Globus pallidus (tissue), 1 donor: Measurements from ENCODE around the gene DNAH3.
"Not testable (repeated sequence)": the region's sequence is repeated elsewhere in the genome, so short reads cannot be mapped to it uniquely, and the experiment has no call there.

Experiments
- DNase-seq: peaks from one replicate; pipeline ENCODE4 v3.0.0-alpha.2; 2015; ENCODE audit warnings: low spot score

The DNAH3 gene

GRCh38 chr16:20940871-20941635, 209.6 kb downstream of the DNAH3 start:
- no peak for DNase-seq

GRCh38 chr16:20939611-20940010, 211.0 kb downstream of the DNAH3 start:
- no peak for DNase-seq

- no peak for DNase-seq
Observed at GRCh38 chr16:20938426-20938825, 212.2 kb downstream of the DNAH3 start.

- DNase-seq = no peak
Observed at GRCh38 chr16:20937736-20938135, 212.9 kb downstream of the DNAH3 start.

- DNase-seq = no peak
Observed at GRCh38 chr16:20933589-20933988, 217.1 kb downstream of the DNAH3 start.

- no peak for DNase-seq
Observed at GRCh38 chr16:20931066-20931600, 219.5 kb downstream of the DNAH3 start.

- DNase-seq = no peak
Observed at GRCh38 chr16:20930365-20930690, 220.3 kb downstream of the DNAH3 start.

- DNase-seq = not testable (repeated sequence)
Observed at GRCh38 chr16:20929676-20930364, 220.8 kb downstream of the DNAH3 start.

GRCh38 chr16:20928774-20929411, 221.8 kb downstream of the DNAH3 start:
- DNase-seq = no peak

GRCh38 chr16:20925751-20926150, 224.9 kb downstream of the DNAH3 start:
- DNase-seq = no peak

- DNase-seq = no peak
Observed at GRCh38 chr16:20923876-20924275, 226.8 kb downstream of the DNAH3 start.

GRCh38 chr16:20920799-20921198, 229.8 kb downstream of the DNAH3 start:
- no peak for DNase-seq

- no peak for DNase-seq
Observed at GRCh38 chr16:20920091-20920490, 230.6 kb downstream of the DNAH3 start.

GRCh38 chr16:20918486-20919239, 232.0 kb downstream of the DNAH3 start:
- DNase-seq = no peak

GRCh38 chr16:20916942-20917341, 233.7 kb downstream of the DNAH3 start:
- DNase-seq = no peak

GRCh38 chr16:20916289-20916688, 234.4 kb downstream of the DNAH3 start:
- no peak for DNase-seq

GRCh38 chr16:20911361-20911760, 239.3 kb downstream of the DNAH3 start:
- no peak for DNase-seq

- no peak for DNase-seq
Observed at GRCh38 chr16:20910781-20911321, 239.8 kb downstream of the DNAH3 start.

- DNase-seq = no peak
Observed at GRCh38 chr16:20906341-20907255, 244.0 kb downstream of the DNAH3 start.

- DNase-seq = no peak
Observed at GRCh38 chr16:20905576-20905975, 245.1 kb downstream of the DNAH3 start.
